SHP77 (cell line): ENCODE results near the gene TTBK1.

Experiments used
- DNase-seq, 2 experiments: peaks; one replicate each; lab custom pipeline; 2025; lab: John Stamatoyannopoulos, UW

The TTBK1 gene

GRCh38 chr6:43304882-43305281, 61.6 kb downstream of the TTBK1 start:
- no peak for DNase-seq

- DNase-seq: no peak
These were observed 62.8 kb downstream of the TTBK1 start for GRCh38 chr6:43306086-43306485.

- DNase-seq: no peak
These were observed 64.3 kb downstream of the TTBK1 start for GRCh38 chr6:43307451-43308100.

DNA sequence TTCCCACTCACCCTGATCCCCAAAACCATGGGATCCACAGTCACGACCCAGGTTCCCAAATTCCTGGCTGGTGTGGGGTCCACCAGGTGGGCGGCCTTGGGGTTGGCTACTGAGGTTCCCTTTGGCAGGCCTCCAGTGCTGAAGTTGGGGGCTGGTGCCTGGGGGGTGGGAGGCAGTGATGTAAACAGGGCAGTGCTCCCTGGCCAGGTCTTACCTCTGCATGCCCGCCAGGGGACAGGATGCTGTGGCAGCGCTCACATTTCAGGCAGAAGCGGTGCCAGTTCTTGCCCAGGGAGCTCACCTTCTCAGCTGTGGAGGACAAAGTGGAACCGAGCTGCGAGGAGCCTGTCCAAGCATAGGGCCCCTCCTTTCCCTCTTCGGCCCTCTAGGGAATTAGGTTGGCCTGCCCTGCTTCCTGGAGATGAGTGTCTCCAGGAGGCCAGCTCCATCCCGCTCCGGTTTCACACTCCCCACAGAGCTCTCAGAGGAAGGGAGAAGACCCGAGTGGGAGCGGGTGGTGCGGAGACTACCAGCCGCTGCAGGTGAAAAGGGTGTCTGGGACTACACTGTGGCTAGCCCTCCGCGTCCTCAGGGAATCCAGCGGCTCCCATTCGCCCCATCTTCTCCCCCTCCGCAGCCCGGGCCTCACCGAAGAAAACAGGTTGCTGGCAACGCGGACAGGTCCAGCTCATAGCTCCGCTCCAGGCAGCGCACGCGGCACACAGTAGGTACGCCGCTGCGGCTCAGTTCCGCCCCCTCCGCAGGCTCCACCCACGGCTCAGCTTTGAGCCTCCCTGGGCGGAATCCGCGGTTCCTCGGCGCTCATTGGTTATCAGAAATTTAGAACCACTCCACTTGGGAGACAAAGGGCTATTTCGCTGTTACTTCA, 65.1 kb downstream of the TTBK1 start, which contains the start of gene CRIP3:
Gene CRIP3, minus strand, starts transcription at position 726 of the 889 bp plus-strand sequence. Its CDS starts 34 bp downstream, at position 692.
- DNase-seq: no peak

- no peak for DNase-seq
These were observed 65.8 kb downstream of the TTBK1 start for GRCh38 chr6:43308990-43309477.

DNA sequence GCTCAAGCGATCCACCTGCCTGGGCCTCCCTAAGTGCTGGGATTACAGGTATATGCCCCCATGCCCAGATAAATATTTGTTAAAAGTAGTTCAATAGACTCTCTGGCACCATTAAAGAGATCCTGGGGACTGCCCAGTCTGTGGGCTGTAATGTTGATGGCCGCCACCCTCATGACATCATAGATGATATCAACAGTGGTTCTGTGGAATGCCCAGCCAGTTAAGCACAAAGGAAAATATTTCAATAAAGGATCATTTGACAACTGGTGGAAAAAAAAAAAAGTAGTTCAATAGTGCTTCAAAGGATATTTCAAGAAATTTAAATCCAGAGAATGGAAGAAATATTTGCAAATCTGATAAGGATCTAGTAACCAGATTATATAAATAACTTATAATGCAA, 66.9 kb downstream of the TTBK1 start:
- no peak for DNase-seq

DNA sequence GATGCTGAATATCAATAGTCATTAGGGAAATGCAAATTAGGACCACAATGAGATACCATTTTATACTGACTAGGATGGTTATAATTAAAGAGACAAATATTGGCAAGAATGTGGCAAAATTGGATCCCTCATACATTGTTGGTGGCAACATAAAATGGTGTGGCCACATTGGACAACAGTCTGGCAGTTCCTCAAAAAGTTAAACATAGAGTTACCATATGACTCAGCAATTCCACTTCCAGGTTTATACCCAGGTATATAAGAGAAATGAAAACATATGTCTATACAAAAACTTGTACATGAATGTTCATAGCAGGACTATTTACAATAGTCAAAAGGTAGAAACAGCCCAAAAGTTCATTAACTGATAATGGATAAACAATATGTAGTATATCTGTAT, 67.3 kb downstream of the TTBK1 start:
- DNase-seq: no peak

GRCh38 chr6:43311666-43312065, 68.4 kb downstream of the TTBK1 start:
- DNase-seq: no peak

GRCh38 chr6:43313813-43314212, 70.5 kb downstream of the TTBK1 start:
- DNase-seq: no peak

- DNase-seq: no peak
These were observed 74.7 kb downstream of the TTBK1 start for GRCh38 chr6:43318011-43318410.

GRCh38 chr6:43325876-43326275, 82.6 kb downstream of the TTBK1 start:
- no peak for DNase-seq

DNA sequence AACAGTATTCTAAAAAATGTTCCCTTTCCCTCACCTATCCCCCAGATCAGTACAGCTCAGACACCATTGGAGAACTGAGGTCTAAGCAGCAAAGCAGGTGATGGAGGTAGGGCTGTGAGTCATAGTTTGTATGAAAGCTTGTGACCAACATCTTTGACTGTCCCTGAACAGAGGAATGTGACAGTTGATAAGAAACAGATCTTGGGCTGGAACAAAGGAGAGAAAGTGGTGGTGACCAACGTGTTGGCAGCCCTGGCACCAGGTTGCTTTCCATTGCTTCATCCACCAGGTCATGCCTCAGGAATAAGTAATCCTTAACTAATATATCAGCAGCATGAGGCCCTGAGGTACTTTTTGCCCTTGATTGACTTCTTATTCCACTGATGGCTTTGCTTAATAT, 85.2 kb downstream of the TTBK1 start:
- DNase-seq: no peak

GRCh38 chr6:43331470-43331869, 88.2 kb downstream of the TTBK1 start:
- no peak for DNase-seq

GRCh38 chr6:43331891-43332290, 88.6 kb downstream of the TTBK1 start:
- no peak for DNase-seq

DNA sequence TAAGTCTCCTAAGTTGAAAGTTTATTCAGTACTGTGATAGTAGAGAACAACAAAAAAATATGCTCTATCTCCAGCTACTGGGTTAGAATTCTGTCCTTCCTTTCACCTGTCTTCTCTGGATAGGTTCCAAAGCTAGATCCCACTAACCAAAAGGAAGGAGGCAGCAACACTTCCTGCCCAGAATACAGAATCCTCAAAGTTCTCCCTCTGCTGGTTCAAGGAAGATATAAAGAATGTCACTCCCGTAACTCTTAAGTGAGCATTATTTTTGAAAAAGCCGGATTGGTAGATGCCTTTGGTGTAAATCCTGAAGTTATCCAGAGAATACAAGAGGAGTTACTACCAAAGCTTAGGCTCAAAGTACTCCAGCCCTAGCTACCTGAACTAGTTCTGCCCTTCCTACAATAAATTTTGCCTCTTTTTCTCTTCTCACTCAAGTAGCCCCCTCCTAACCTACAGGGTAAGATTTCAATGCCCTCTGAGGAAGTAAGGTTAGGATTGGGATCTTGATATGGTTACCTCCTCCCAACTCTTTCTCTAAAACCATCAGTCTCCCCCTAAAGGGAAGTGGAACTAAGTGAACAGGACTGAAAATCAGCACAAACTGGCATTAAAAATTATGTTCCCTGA, 91.3 kb downstream of the TTBK1 start:
- DNase-seq: peak in 1 of 2 experiments; percentile 35

GRCh38 chr6:43335469-43335868, 92.2 kb downstream of the TTBK1 start:
- DNase-seq: no peak

GRCh38 chr6:43336382-43336781, 93.1 kb downstream of the TTBK1 start:
- no peak for DNase-seq
